WERI-Rb-1 (cell line): Measurements from ENCODE around the gene SULT1B1.

Experiments
- DNase-seq: peaks from one replicate; pipeline ENCODE4 v3.0.0-alpha.2; 2020
- H3K27ac ChIP-seq: fragments of 250-450 bp; sonication (Bioruptor Pico); 2 replicates; pipeline ENCODE4 v1.5.1; 2020; ENCODE audit warnings: mild to moderate bottlenecking, moderate library complexity
- H3K27me3 ChIP-seq: fragments of 250-450 bp; sonication (Bioruptor Pico); 2 replicates; pipeline ENCODE4 v1.5.1; 2021; ENCODE audit warnings: mild to moderate bottlenecking, low read depth, moderate library complexity; ENCODE audit not compliant: insufficient read depth, severe bottlenecking
- H3K36me3 ChIP-seq: fragments of 250-450 bp; sonication (Bioruptor Pico); 2 replicates; pipeline ENCODE4 v1.5.1; 2020; ENCODE audit warnings: mild to moderate bottlenecking, moderate library complexity
- H3K4me3 ChIP-seq: 2 replicates; pipeline ENCODE4 v1.5.1; 2011; ENCODE audit warnings: low read depth, mild to moderate bottlenecking, control low read depth, low read length
- H3K9me3 ChIP-seq: fragments of 250-450 bp; sonication (Bioruptor Pico); 2 replicates; pipeline ENCODE4 v1.5.1; 2021; ENCODE audit warnings: mild to moderate bottlenecking, moderate library complexity; ENCODE audit not compliant: severe bottlenecking
- TF ChIP-seq, protein P1 (sequence below): IDR thresholded peaks from 2 replicates; pipeline ENCODE4 v1.5.1; 2011; ENCODE audit warnings: low read depth, mild to moderate bottlenecking, control low read depth, inconsistent platforms, low read length

The SULT1B1 gene

GRCh38 chr4:69759189-69759604 lies 1.2 kb downstream of the SULT1B1 start:
- TF ChIP-seq, protein P1, sequence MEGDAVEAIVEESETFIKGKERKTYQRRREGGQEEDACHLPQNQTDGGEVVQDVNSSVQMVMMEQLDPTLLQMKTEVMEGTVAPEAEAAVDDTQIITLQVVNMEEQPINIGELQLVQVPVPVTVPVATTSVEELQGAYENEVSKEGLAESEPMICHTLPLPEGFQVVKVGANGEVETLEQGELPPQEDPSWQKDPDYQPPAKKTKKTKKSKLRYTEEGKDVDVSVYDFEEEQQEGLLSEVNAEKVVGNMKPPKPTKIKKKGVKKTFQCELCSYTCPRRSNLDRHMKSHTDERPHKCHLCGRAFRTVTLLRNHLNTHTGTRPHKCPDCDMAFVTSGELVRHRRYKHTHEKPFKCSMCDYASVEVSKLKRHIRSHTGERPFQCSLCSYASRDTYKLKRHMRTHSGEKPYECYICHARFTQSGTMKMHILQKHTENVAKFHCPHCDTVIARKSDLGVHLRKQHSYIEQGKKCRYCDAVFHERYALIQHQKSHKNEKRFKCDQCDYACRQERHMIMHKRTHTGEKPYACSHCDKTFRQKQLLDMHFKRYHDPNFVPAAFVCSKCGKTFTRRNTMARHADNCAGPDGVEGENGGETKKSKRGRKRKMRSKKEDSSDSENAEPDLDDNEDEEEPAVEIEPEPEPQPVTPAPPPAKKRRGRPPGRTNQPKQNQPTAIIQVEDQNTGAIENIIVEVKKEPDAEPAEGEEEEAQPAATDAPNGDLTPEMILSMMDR: no peak
- no peaks in the 10 kb centered on the region for H3K36me3 ChIP-seq
- H3K27ac ChIP-seq: no peak overlapping the region
- DNase-seq: no peak
- H3K27me3 ChIP-seq: no peaks in the 10 kb centered on the region
- no peak overlapping the region for H3K4me3 ChIP-seq
- no peaks in the 10 kb centered on the region for H3K9me3 ChIP-seq

DNA sequence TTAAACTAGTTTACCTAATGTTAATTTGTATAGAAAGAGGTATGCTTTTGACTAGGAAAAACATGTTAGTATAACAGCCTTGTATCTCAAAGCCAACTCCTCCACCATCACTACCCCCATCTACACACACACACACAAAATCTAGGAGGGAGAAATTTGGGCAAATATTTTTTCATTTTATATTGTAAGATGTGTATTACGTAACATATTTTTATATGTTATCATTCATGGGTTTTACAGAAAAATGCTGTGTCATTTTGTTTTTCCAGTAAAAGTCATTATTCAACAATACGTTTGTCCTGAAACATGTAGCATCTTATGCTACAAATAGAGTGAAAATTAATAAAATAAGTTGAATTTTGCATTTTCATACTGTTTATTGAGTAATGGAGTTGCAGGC lies 3.0 kb downstream of the SULT1B1 start:
- H3K9me3 ChIP-seq: no peaks in the 10 kb centered on the region

GRCh38 chr4:69754926-69755580 lies 5.4 kb downstream of the SULT1B1 start:
- H3K27me3 ChIP-seq: no peaks in the 10 kb centered on the region
- H3K36me3 ChIP-seq: no peaks in the 10 kb centered on the region
- H3K4me3 ChIP-seq: no peak overlapping the region
- TF ChIP-seq, protein P1: no peak
- no peak overlapping the region for H3K27ac ChIP-seq
- no peak for DNase-seq
- no peaks in the 10 kb centered on the region for H3K9me3 ChIP-seq

More for the DNA sequence above, 3.0 kb downstream of the SULT1B1 start:
- H3K4me3 ChIP-seq: no peak overlapping the region
- no peak for DNase-seq
- no peaks in the 10 kb centered on the region for H3K27me3 ChIP-seq
- H3K36me3 ChIP-seq: no peaks in the 10 kb centered on the region
- TF ChIP-seq, protein P1: no peak
- no peak overlapping the region for H3K27ac ChIP-seq

GRCh38 chr4:69753686-69754085 lies 6.7 kb downstream of the SULT1B1 start:
- H3K27me3 ChIP-seq: no peaks in the 10 kb centered on the region
- DNase-seq: no peak
- no peaks in the 10 kb centered on the region for H3K9me3 ChIP-seq
- no peak overlapping the region for H3K27ac ChIP-seq
- TF ChIP-seq, protein P1: no peak
- no peaks in the 10 kb centered on the region for H3K36me3 ChIP-seq
- H3K4me3 ChIP-seq: no peak overlapping the region

- TF ChIP-seq, protein P1: no peak
- Histone ChIP-seq H3K27ac (no peak overlapping the region), H3K9me3 (no peaks in the 10 kb centered on the region), H3K36me3 (no peaks in the 10 kb centered on the region), H3K27me3 (no peaks in the 10 kb centered on the region), H3K4me3 (no peak overlapping the region)
- no peak for DNase-seq
Observed at GRCh38 chr4:69750346-69750745, 10.1 kb downstream of the SULT1B1 start.

GRCh38 chr4:69749771-69750170 lies 10.6 kb downstream of the SULT1B1 start:
- Histone ChIP-seq H3K27ac (no peak overlapping the region), H3K27me3 (no peaks in the 10 kb centered on the region), H3K4me3 (no peak overlapping the region), H3K36me3 (no peaks in the 10 kb centered on the region), H3K9me3 (no peaks in the 10 kb centered on the region)
- no peak for DNase-seq
- TF ChIP-seq, protein P1: no peak
